Measurements from ENCODE around the gene APBB1IP. TPM values are rescaled to one million over a fixed set of nuclear protein-coding genes. Genes with fewer than 3 reads are reported as not detected.

The APBB1IP gene
- total and polyA plus RNA-seq, 12 donors: 0.60 to 16.1 (median 7.8) TPM

DNA sequence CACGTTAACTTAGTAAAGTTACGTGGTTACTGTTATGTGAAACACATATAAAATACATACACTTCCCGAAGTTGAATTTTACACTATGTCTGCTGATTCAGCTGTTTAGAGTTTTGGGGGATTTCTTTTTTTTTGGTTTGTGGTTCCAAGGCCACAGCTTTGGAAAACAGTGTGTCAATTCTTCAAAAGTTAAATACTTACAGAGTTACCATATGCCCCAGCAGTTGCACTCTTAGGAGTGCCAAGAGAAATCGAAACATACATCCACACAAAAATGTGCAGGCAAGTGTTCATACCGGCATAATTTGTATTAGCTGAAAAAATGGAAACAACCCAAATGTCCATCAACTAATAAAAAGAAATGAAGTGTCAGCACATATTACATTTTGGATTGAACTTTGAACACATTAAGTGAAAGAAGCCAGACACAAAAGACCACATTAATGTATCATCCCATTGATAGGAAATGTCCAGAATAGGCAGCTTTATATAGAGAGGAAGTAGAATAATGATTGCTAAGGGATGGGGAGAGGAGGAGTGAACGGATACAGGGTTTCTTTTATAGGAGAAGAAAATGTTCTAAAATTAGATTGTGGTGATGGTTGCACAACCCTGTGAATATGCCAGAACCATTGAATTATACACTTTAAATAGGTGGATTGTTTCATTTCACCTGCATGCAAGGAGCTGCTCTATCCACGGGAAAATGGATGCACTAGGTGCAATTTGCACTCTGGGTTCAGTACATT lies 17.6 kb downstream of the APBB1IP start:
- Histone ChIP-seq H3K4me1 (replicated peaks in 1 of 2) (no peaks in the 10 kb centered on the region), H3K9me3 (replicated peaks in 1 of 3) (peaks cover 0 to 7% (median 0%) of the 10 kb centered on the region in 3 donors), H3K27ac (no peak overlapping the region), H3K27me3 (no peaks in the 10 kb centered on the region), H3K36me3 (replicated peaks in 1 of 2) (no peaks in the 10 kb centered on the region), H3K4me3 (no peak overlapping the region)
- intact Hi-C loops (cut with DNase I): no loop called here
- TF ChIP-seq, protein P1, sequence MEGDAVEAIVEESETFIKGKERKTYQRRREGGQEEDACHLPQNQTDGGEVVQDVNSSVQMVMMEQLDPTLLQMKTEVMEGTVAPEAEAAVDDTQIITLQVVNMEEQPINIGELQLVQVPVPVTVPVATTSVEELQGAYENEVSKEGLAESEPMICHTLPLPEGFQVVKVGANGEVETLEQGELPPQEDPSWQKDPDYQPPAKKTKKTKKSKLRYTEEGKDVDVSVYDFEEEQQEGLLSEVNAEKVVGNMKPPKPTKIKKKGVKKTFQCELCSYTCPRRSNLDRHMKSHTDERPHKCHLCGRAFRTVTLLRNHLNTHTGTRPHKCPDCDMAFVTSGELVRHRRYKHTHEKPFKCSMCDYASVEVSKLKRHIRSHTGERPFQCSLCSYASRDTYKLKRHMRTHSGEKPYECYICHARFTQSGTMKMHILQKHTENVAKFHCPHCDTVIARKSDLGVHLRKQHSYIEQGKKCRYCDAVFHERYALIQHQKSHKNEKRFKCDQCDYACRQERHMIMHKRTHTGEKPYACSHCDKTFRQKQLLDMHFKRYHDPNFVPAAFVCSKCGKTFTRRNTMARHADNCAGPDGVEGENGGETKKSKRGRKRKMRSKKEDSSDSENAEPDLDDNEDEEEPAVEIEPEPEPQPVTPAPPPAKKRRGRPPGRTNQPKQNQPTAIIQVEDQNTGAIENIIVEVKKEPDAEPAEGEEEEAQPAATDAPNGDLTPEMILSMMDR (IDR thresholded peaks at IDR 0.05): no peak
- no peak for TF ChIP-seq POLR2A (IDR thresholded peaks at IDR 0.05)
- WGBS, 4 donors: 70 to 75% (median 72%) methylated on average over 7 of the region's 7 CpGs
- no peak for DNase-seq

- DNase-seq: no peak
- no peak for TF ChIP-seq POLR2A (IDR thresholded peaks at IDR 0.05)
- TF ChIP-seq, protein P1 (IDR thresholded peaks at IDR 0.05): no peak
- Histone ChIP-seq H3K27me3 (no peaks in the 10 kb centered on the region), H3K4me1 (replicated peaks in 1 of 2) (no peaks in the 10 kb centered on the region), H3K36me3 (replicated peaks in 1 of 2) (no peaks in the 10 kb centered on the region), H3K9me3 (replicated peaks in 1 of 3) (no peaks in the 10 kb centered on the region), H3K27ac (no peak overlapping the region), H3K4me3 (no peak overlapping the region)
- intact Hi-C loops (cut with DNase I): no loop called here
- WGBS, 4 donors: 68 to 85% (median 81%) methylated on average over 5 of the region's 5 CpGs
Measured at GRCh38 chr10:26457088-26457487, 18.9 kb downstream of the APBB1IP start.

DNA sequence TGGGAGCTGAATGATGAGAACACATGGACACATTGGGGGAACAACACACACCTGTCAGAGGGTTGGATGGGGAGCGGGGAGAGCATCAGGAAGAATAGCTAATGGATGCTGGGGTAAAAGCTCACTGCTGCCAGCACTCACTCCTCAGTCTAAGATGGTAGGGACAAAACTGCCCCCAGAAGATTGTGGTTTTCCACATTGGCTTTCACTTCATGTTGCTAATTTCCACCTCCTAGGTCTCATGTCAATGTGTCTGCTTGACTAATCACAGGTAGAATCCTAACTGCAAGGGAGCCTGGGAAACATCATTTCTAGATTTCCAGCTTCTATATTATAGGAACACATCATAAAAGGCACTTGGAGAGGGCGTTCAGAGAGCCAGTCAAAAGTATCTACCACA lies 22.6 kb downstream of the APBB1IP start:
- intact Hi-C loops (cut with DNase I): no loop called here
- no peaks in the 10 kb centered on the region for H3K4me1 ChIP-seq (replicated peaks in 1 of 2)
- H3K36me3 ChIP-seq (replicated peaks in 1 of 2): no peaks in the 10 kb centered on the region
- H3K4me3 ChIP-seq: no peak overlapping the region
- H3K9me3 ChIP-seq (replicated peaks in 1 of 3): no peaks in the 10 kb centered on the region
- H3K27ac ChIP-seq: no peak overlapping the region
- no peak for DNase-seq
- TF ChIP-seq POLR2A (IDR thresholded peaks at IDR 0.05): no peak
- TF ChIP-seq, protein P1 (IDR thresholded peaks at IDR 0.05): no peak
- 71 to 83% (median 78%) methylated on average over 2 of the region's 2 CpGs for WGBS, 4 donors
- H3K27me3 ChIP-seq: no peaks in the 10 kb centered on the region

- intact Hi-C loops (cut with DNase I): no loop called here
- no peaks in the 10 kb centered on the region for H3K36me3 ChIP-seq (replicated peaks in 1 of 2)
- H3K9me3 ChIP-seq (replicated peaks in 1 of 3): no peaks in the 10 kb centered on the region
- WGBS, 4 donors: 82 to 95% (median 92%) methylated on average over 1 of the region's 1 CpG
- no peak overlapping the region for H3K27ac ChIP-seq
- no peaks in the 10 kb centered on the region for H3K27me3 ChIP-seq
- H3K4me3 ChIP-seq: no peak overlapping the region
- DNase-seq: no peak
- TF ChIP-seq POLR2A (IDR thresholded peaks at IDR 0.05): no peak
- TF ChIP-seq, protein P1 (IDR thresholded peaks at IDR 0.05): no peak
- no peaks in the 10 kb centered on the region for H3K4me1 ChIP-seq (replicated peaks in 1 of 2)
Measured at GRCh38 chr10:26463986-26464385, 25.8 kb downstream of the APBB1IP start.
